IMR-90 (cell line): ENCODE measurements around the gene RCN1.
A peak's percentile ranks its signal among the peaks of the same experiment; 100 is the strongest.

Experiments
- CEBPB ChIP-seq: IDR thresholded peaks from 2 replicates; pipeline ENCODE4 v1.6.1; 2012; ENCODE audit warnings: low read depth, low read length, improper control_type of control experiment
- CTCF ChIP-seq: conservative IDR thresholded peaks from 2 replicates; pipeline ENCODE4 v1.5.1; 2012; ENCODE audit warnings: mild to moderate bottlenecking, low read depth, low read length, improper control_type of control experiment
- ELK1 ChIP-seq: fragments of 150-350 bp; IDR thresholded peaks from 2 replicates; pipeline ENCODE4 v1.6.1; 2016; ENCODE audit warnings: low read depth, mild to moderate bottlenecking, low read length, moderate library complexity, borderline replicate concordance
- POLR2A ChIP-seq: IDR thresholded peaks from 2 replicates; pipeline ENCODE4 v1.6.1; 2012; ENCODE audit warnings: mild to moderate bottlenecking, low read depth, low read length

- TF ChIP-seq POLR2A (no peak), CTCF (no peak), CEBPB (peak; percentile 31; the same call in 1 of the 2 replicates), ELK1 (no peak)
Observed at GRCh38 chr11:32094923-32095322, 4.0 kb downstream of the RCN1 start.
